MG63 (cell line): ENCODE results near the gene TOLLIP. TPM values are rescaled to one million over a fixed set of nuclear protein-coding genes. Genes with fewer than 3 reads are reported as not detected.
A peak's percentile ranks its signal among the peaks of the same experiment; 100 is the strongest.
"Not testable (repeated sequence)": the region's sequence is repeated elsewhere in the genome, so short reads cannot be mapped to it uniquely, and the experiment has no call there.

Experiments
- DNase-seq: peaks from one replicate; pipeline ENCODE4 v3.0.0-alpha.2; 2020
- H3K27me3 ChIP-seq: fragments of 250-450 bp; sonication (Bioruptor Pico); 2 replicates; pipeline ENCODE4 v1.5.1; 2020; ENCODE audit warnings: mild to moderate bottlenecking, moderate library complexity
- H3K36me3 ChIP-seq: fragments of 250-450 bp; sonication (Bioruptor Pico); 2 replicates; pipeline ENCODE4 v1.5.1; 2020; ENCODE audit warnings: mild to moderate bottlenecking, moderate library complexity
- H3K4me3 ChIP-seq: fragments of 250-450 bp; sonication (Bioruptor Pico); 2 replicates; pipeline ENCODE4 v1.5.1; 2020; ENCODE audit warnings: mild to moderate bottlenecking, moderate library complexity
- H3K9me3 ChIP-seq: fragments of 250-450 bp; sonication (Bioruptor Pico); 2 replicates; pipeline ENCODE4 v1.5.1; 2020; ENCODE audit warnings: mild to moderate bottlenecking, moderate library complexity
- total RNA-seq: library from RNA; depleted of rRNA; stranded (reverse); fragments of >200 nt; shearing (Covaris generic); gene quantifications from 2 replicates; pipeline ENCODE4 v1.2.3, GENCODE V29; 2014; ENCODE audit warnings: low replicate concordance

The TOLLIP gene
- total RNA-seq, 1 experiment from 2014 or later, result 27.3 TPM

DNA sequence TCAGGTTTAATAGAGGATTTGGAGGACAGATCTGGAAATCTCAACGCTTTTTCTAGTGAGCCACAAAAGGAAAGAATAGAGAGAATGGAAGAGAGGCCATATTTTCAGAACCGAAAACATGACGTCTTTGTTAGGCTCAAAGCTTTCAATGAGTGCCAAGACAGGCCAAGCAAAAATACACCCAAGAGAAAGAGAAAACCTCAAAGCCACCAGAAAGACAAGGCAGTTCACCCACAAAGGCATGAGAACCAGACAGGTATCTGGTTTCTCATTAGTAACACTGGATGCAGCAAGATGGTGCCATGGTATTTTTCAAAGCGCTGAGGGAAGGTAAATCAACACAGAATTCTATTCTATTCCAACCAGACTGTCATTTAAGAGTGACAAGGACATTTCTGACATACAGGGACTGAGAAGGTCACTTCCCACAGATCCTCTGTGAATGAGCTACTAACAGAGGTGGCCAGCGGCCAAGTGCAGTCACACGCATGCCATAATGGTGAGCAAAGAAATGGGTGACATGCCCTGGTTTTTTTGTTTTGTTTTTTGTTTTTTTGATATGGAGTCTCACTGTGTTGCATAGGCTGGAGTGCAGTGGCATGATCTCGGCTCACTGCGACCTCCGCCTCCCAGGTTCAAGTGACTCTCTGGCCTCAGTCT, 41.9 kb downstream of the TOLLIP start:
- H3K36me3 ChIP-seq, result no peaks in the 10 kb centered on the region
- H3K9me3 ChIP-seq, result peaks cover 3% of the 10 kb centered on the region; the same call in 1 of the 2 replicates
- no peak overlapping the region for H3K4me3 ChIP-seq
- DNase-seq, result no peak
- no peaks in the 10 kb centered on the region for H3K27me3 ChIP-seq

DNA sequence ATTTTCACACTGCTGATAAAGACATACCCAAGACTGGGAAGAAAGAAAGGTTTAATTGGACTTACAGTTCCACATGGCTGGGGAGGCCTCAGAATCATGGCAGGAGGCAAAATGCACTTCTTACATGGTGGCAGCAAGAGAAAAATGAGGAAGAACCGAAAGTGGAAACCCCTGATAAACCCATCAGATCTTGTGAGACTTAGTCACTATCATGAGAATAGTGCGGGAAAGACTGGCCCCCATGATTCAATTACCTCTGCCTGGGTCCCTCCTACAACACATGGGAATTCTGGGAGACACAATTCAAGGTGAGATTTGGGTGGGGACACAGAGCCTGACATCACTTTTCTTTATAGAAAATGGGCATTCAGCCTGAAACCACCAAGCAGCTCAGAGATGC, 42.5 kb downstream of the TOLLIP start:
- not testable (repeated sequence) for H3K4me3 ChIP-seq, H3K36me3 ChIP-seq, H3K9me3 ChIP-seq, DNase-seq, H3K27me3 ChIP-seq

DNA sequence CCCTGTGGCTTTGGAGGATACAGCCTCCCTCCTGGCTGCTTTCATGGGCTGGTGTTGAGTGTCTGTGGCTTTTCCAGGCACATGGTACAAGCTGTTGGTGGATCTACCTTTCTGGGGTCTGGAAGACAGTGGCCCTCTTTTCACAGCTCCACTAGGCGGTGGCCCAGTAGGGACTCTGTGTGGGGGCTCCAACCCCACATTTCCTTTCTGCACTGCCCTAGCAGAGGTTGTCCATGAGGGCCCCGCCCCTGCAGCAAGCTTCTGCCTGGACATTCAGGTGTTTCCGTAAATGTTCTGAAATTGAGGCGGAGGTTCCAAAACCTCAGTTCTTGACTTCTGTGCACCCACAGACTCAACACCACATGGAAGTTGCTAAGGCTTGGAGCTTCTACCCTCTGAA, 44.0 kb downstream of the TOLLIP start:
- H3K4me3 ChIP-seq, H3K9me3 ChIP-seq, H3K27me3 ChIP-seq, H3K36me3 ChIP-seq, DNase-seq: not testable (repeated sequence)

DNA sequence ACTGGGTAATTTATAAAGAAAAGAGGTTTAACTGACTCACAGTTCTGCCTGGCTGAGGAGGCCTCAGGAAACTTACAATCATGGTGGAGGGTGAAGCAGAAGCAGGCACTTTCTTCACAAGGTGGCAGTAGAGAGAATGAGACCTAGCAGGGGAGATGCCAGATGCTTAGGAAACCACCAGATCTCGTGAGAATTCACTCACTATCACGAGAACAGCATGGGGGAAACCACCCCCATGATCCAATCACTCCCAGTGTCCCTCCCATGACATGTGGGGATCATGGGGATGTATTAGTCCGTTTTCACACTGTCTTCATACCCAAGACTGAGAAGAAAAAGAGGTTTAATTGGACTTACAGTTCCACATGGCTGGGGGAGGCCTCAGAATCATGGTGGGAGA, 45.0 kb downstream of the TOLLIP start:
- H3K4me3 ChIP-seq, H3K36me3 ChIP-seq, H3K9me3 ChIP-seq, H3K27me3 ChIP-seq: not testable (repeated sequence)
- DNase-seq, result peak; percentile 30

DNA sequence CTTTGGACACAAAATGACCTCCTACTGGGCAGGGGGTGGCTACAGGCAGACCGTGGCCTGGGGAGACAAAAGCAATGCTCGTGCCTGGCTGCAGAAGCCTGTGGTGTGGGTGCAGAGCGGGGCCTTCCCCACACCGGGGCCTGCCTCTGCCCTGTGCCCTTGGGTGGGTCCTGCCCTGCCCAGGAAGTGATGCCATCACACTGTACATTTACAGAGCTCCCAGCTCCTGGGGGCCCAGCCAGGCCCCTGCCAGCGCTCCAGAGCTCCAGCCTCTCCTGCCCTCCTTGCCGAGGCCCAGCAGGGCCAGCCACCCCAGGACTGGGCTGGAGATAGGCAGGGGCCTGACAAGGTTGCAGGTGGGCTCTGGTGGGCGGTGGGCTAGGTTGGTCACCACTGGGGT, 46.4 kb downstream of the TOLLIP start:
- no peaks in the 10 kb centered on the region for H3K27me3 ChIP-seq
- H3K9me3 ChIP-seq, result peaks cover 3% of the 10 kb centered on the region; the same call in 1 of the 2 replicates
- peak overlapping the region; percentile 48 for H3K4me3 ChIP-seq
- H3K36me3 ChIP-seq, result no peaks in the 10 kb centered on the region
- DNase-seq, result no peak

DNA sequence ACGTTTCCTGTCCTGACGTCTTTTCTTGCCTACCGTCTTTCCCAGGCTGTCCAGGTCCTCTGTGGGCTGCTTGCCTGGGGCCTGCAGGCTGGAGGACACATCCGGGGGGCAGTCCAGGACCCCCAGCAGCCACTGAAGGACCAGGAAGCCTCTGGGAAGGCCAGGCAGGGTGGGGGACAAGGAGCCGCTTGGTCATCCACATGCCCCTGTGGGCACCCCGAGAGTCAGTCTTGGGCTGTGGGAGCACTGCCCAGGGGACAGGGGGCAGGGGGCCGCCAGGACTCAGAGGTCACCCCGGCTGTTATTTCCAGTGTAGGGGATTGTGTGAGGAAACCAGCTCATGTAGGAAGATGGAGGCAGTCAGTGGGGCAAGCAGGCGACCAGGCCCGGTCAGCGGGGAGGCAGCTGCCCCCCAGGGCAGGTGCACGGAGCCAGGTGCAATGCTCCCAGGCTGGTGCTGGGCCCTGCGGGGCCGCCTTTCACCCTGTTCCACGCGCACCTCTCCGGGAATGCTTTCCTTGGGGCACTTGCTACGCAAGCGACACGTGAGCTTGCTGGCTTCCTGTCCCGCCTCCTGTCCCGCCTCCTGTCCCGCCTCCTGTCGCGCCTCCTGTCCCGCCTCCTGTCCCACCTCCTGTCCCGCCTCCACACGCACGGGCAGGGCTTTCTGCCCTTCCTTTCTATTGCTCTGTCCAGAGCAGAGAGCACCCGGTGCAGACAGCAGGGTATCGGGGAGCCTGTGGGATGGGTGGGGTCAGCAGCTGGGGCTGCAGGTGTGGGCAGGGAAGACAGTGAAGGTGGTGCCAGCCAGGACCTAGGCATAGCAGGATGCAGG, 47.0 kb downstream of the TOLLIP start:
- Histone ChIP-seq H3K36me3 (no peaks in the 10 kb centered on the region), H3K27me3 (no peaks in the 10 kb centered on the region), H3K9me3 (peaks cover 3% of the 10 kb centered on the region; the same call in 1 of the 2 replicates), H3K4me3 (peak overlapping the region; percentile 48)
- DNase-seq, result peak; percentile 86

DNA sequence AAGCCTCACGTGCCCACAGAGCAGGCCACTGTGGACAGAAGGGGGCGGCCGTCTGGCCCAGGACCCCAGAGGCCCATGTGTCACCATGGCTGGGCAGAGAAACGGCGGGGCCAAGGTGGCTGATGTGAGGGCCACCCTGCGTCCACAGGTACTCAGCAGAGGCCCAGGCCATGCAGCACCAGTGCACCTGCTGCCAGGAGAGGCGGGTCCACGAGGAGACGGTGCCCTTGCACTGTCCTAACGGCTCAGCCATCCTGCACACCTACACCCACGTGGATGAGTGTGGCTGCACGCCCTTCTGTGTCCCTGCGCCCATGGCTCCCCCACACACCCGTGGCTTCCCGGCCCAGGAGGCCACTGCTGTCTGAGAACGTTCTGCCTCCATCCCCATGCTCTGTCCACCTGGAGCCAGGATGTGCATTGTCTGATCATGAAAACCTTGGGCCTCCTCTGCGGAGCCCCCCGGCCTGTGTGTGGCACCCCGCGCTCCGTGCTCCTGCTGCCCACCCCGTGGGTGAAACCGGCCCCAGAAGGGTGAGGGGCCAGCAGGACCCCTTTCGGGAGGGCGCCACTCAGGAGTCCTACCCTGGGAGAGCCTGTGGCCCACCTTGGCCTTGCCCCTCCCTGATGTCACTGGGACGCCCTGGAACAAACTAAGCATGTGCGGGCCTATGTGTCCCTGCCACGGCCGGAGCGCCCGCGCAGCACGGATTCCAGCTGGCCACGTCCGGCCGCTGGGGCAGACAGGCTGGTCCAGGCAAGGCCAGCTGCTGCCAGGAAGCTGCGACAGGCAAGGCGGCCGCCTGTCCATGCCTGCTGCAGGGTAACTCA, 48.0 kb downstream of the TOLLIP start:
- Histone ChIP-seq H3K27me3 (no peaks in the 10 kb centered on the region), H3K4me3 (no peak overlapping the region; the same call in 1 of the 2 replicates), H3K36me3 (no peaks in the 10 kb centered on the region), H3K9me3 (peaks cover 3% of the 10 kb centered on the region; the same call in 1 of the 2 replicates)
- no peak for DNase-seq

DNA sequence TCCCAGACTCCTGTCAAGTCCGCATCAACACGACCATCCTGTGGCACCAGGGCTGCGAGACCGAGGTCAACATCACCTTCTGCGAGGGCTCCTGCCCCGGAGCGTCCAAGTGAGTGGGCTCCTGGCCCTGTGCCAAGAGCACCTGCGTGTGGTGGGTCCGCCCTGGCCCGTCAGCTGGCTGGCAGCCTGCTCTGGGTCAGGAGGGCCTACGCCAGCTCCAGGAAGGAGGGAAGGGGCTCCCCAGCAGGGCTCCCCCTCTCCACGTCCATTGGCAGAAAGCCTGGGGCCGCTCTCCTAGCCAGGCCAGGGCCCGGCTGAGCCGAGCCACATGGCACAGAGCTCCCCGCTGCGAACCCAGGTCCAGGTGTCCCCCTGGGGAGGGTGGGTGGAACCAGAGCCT, 48.8 kb downstream of the TOLLIP start:
- Histone ChIP-seq H3K4me3 (no peak overlapping the region), H3K36me3 (no peaks in the 10 kb centered on the region), H3K9me3 (peaks cover 3% of the 10 kb centered on the region; the same call in 1 of the 2 replicates), H3K27me3 (no peaks in the 10 kb centered on the region)
- DNase-seq, result no peak

DNA sequence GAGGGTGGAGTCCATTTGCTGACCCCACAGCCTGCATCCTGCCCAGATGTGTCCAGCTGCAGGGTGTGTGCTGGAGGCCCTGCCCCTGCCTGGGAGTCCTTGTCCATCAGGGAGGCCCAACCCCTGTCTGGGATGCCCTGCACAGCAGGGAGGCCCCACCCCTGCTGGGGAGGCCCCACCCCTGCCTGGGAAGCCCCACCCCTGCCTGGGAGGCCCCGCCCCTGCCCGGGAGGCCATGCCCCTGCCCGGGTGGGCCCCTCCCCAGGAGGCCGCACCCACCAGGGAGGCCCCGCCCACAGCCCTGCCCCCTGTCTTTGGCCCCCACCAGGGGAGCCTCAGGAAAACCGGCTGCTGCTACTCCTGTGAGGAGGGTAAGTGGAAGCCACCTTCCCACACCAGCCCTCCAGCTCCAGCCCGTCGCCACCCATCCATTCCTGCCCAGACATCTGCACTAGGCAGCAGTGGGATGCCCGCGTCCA, 49.4 kb downstream of the TOLLIP start:
- DNase-seq, result peak; percentile 60
- Histone ChIP-seq H3K27me3 (no peaks in the 10 kb centered on the region), H3K9me3 (peaks cover 3% of the 10 kb centered on the region; the same call in 1 of the 2 replicates), H3K36me3 (no peaks in the 10 kb centered on the region), H3K4me3 (no peak overlapping the region)

DNA sequence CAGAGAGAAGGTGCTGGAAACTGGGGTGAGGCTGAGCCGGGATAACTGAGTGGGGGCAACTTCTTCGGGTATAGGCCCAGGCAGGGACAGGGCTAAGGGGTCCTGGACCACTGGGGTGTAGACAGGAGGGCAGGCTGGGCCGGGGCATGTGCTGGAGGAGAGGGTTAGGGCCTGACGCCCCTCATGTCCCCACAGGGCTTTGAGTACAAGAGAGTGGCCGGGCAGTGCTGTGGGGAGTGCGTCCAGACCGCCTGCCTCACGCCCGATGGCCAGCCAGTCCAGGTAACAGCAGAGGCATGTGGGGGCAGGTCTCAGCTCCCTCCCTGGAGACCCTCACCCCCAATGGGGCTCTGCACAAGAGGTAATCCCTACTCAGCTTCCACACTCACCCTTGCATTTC, 49.9 kb downstream of the TOLLIP start:
- DNase-seq, result no peak

DNA sequence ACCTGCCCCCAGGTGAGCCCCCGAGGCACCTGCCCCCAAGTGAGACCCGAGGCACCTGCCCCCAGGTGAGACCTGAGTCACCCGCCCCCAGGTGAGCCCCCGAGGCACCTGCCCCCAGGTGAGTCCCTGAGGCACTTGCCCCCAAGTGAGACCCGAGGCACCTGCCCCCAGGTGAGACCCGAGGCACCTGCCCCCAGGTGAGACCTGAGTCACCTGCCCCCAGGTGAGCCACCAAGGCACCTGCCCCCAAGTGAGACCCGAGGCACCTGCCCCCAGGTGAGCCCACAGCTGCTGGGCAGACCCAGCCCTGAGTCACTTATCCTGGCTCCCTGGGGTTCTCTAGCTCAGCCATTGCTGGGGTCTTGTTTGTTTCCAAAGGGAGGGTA, 50.4 kb downstream of the TOLLIP start:
- H3K36me3 ChIP-seq, result no peaks in the 10 kb centered on the region
- no peak overlapping the region for H3K4me3 ChIP-seq
- DNase-seq, result no peak
- no peaks in the 10 kb centered on the region for H3K27me3 ChIP-seq
- no peaks in the 10 kb centered on the region; the same call in 1 of the 2 replicates for H3K9me3 ChIP-seq

More for the DNA sequence above, 49.9 kb downstream of the TOLLIP start:
- H3K36me3 ChIP-seq, result no peaks in the 10 kb centered on the region
- H3K4me3 ChIP-seq, result no peak overlapping the region
- no peaks in the 10 kb centered on the region for H3K27me3 ChIP-seq
- H3K9me3 ChIP-seq, result peaks cover 3% of the 10 kb centered on the region; the same call in 1 of the 2 replicates

DNA sequence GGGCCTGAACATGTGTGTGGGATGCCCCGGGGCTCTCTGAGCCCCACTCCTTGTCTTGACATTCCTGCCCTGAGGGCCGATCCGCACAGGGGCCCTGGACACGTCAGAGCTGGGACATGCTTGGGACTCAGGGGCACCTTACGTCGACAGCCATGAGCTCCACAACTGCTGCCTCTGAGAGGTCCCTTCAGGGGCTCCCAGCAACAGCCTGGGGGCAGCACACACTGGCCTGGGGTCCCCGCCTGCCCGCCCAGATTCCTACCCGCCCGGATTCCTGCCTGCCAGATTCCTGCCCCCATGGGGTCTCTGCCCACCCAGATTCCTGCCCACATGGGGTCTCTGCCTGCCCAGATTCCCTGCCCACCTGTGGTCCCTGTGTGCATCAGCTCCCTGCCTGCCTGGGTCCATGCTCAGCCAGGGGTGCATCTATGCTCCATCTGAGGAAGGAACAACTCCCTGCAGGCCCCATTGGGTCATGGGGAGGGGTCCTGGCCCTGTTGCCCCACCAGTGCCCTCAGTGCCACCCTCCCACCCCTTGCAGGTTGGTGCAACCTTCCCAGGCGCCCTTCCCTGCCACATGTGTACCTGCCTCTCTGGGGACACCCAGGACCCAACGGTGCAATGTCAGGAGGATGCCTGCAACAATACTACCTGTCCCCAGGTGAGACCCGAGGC, 50.9 kb downstream of the TOLLIP start:
- Histone ChIP-seq H3K27me3 (no peaks in the 10 kb centered on the region), H3K4me3 (no peak overlapping the region), H3K9me3 (no peaks in the 10 kb centered on the region), H3K36me3 (no peaks in the 10 kb centered on the region)
- no peak for DNase-seq

DNA sequence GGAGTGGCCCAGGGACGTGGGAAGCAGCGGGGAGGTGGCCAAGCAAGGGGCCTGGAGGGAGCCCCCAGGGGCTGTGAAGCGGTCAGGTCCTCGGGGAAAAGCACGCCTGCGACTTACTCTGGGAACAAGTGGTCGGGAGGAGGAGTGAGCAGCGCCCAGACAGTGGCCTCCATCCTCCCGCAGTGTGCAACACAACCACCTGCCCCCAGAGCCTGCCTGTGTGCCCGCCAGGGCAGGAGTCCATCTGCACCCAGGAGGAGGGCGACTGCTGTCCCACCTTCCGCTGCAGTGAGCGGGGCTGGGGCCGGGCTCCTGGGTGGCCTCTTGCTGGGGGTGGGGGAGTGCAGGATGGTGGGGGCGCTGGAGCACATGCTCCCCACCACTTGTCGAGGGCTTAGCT, 51.5 kb downstream of the TOLLIP start:
- peaks cover 4% of the 10 kb centered on the region; the same call in 1 of the 2 replicates for H3K27me3 ChIP-seq
- H3K4me3 ChIP-seq, result no peak overlapping the region
- H3K36me3 ChIP-seq, result no peaks in the 10 kb centered on the region
- DNase-seq, result no peak
- no peaks in the 10 kb centered on the region for H3K9me3 ChIP-seq

DNA sequence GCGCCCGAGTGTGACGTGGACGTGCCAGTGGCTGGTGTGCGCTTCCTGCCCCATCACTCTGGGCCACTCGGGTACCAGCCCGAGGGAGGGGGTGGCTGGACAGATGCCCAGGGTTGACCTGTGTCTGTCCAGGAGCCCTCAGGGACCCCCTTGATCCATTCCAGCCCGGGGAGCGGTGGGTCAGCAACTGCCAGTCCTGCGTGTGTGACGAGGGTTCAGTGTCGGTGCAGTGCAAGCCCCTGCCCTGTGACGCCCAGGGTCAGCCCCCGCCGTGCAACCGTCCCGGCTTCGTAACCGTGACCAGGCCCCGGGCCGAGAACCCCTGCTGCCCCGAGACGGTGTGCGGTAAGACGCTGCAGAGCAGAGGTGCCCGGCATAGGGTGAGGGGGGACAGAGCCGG, 52.1 kb downstream of the TOLLIP start:
- H3K36me3 ChIP-seq, result no peaks in the 10 kb centered on the region
- no peak overlapping the region for H3K4me3 ChIP-seq
- DNase-seq, result no peak
- H3K27me3 ChIP-seq, result peaks cover 4% of the 10 kb centered on the region; the same call in 1 of the 2 replicates
- no peaks in the 10 kb centered on the region for H3K9me3 ChIP-seq

DNA sequence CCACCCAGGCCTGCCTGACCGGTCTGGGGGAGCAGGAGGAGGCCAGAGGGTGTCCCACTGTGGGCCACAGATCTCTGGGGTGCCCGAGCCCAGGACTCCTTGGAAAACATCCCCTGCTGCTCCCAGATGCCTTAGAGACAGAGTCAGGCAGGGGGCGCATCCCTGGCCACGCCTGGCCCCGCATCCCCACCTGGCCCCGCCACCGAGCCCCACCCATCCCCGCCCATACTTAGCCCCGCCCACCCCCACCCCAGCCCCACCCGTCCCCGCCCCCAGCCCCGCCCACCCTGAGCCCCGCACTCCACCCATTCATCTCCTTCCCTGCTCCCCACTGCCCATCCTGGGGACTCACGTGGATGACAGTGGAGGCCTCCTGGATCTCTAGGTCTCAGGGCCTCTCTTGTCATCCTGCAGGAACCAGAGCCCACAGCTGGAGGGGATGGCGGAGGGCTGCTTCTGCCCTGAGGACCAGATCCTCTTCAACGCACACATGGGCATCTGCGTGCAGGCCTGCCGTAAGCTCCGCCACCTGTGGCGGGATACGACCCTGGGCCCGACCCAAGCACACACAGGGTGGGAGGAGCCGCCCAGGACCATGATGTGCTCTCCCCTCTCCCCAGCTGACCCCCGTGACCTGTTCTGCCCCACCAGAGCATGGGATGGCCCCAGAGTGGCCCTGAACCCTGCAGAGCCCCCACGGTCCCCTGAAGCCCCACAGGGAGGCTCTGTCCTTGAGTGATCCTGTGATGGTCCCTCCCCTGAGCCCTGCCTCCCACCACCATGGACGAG, 53.0 kb downstream of the TOLLIP start:
- no peaks in the 10 kb centered on the region for H3K9me3 ChIP-seq
- no peaks in the 10 kb centered on the region for H3K36me3 ChIP-seq
- no peak for DNase-seq
- H3K4me3 ChIP-seq, result no peak overlapping the region
- H3K27me3 ChIP-seq, result peaks cover 4% of the 10 kb centered on the region; the same call in 1 of the 2 replicates

DNA sequence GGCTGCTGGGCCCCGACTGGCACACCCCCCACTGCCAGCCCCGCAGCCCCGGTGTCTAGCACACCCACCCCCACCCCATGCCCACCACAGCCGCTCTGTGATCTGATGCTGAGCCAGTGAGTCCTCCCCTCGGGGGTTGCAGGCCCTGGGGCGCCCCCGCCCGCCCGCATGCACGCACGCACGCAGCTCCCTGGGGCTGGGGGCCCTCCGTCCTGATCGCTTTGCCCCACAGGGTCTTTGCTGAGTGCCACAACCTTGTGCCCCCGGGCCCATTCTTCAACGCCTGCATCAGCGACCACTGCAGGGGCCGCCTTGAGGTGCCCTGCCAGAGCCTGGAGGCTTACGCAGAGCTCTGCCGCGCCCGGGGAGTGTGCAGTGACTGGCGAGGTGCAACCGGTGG, 54.3 kb downstream of the TOLLIP start:
- H3K9me3 ChIP-seq, result no peaks in the 10 kb centered on the region
- no peak overlapping the region for H3K4me3 ChIP-seq
- H3K27me3 ChIP-seq, result peaks cover 4% of the 10 kb centered on the region; the same call in 1 of the 2 replicates
- DNase-seq, result no peak
- no peaks in the 10 kb centered on the region for H3K36me3 ChIP-seq
